HEK293 (cell line): ENCODE measurements around the gene MCRIP1.

Experiments
- CTCF ChIA-PET: fragments of 350-600 bp; formaldehyde crosslinking; extraction: SDS; loops from one replicate; lab custom pipeline; 2021; ENCODE audit warnings: antibody characterized with exemption; lab: Yijun Ruan, JAX
- POLR2A ChIA-PET: fragments of 300-600 bp; formaldehyde crosslinking; extraction: SDS; loops from one replicate; lab custom pipeline; 2020; ENCODE audit warnings: antibody characterized with exemption, inconsistent platforms; lab: Yijun Ruan, JAX
- H3K27ac ChIP-seq: fragments of 200-500 bp; sonication (Bioruptor generic); 2 replicates; pipeline ENCODE4 v1.5.1; 2014; ENCODE audit warnings: low read depth, low read length, control low read depth, inconsistent platforms; ENCODE audit errors: extremely low read depth
- H3K36me3 ChIP-seq, 2 experiments: fragments of 200-500 bp in 1 of 2; sonication (Bioruptor generic) in 1 of 2; 1 replicate in 1 of 2; 2 replicates in 1 of 2; pipeline ENCODE4 v1.5.1; 2014 to 2017; ENCODE audit warnings: inconsistent platforms in 2 of 2, low read length in 2 of 2; ENCODE audit not compliant: control insufficient read depth in 2 of 2, insufficient read depth in 1 of 2
- H3K4me1 ChIP-seq: fragments of 200-500 bp; sonication (Bioruptor generic); 2 replicates; pipeline ENCODE4 v1.5.1; 2014; ENCODE audit warnings: mild to moderate bottlenecking, low read length, inconsistent platforms; ENCODE audit not compliant: control insufficient read depth, insufficient read depth
- H3K4me3 ChIP-seq: 2 replicates; pipeline ENCODE4 v1.5.1; 2011; ENCODE audit warnings: low read depth, mild to moderate bottlenecking, control low read depth, low read length, moderate library complexity
- H3K9me3 ChIP-seq: fragments of 200-500 bp; sonication (Bioruptor generic); 2 replicates; pipeline ENCODE4 v1.5.1; 2014; ENCODE audit warnings: low read depth, low read length, inconsistent platforms; ENCODE audit not compliant: control insufficient read depth, insufficient read depth
- BCL11A ChIP-seq: fragments of 450-650 bp; formaldehyde crosslinking; IDR thresholded peaks from 2 replicates; pipeline ENCODE4 v1.5.1; 2016; ENCODE audit warnings: low read depth, missing biosample characterization, missing genetic modification characterization
- EGR2 ChIP-seq: fragments of 450-650 bp; formaldehyde crosslinking; IDR thresholded peaks from 2 replicates; pipeline ENCODE4 v1.5.1; 2016; ENCODE audit warnings: low read depth, missing biosample characterization, missing genetic modification characterization
- GLIS1 ChIP-seq: fragments of 450-650 bp; formaldehyde crosslinking; IDR thresholded peaks from 2 replicates; pipeline ENCODE4 v1.5.1; 2016; ENCODE audit warnings: missing biosample characterization, missing genetic modification characterization
- HOXC10 ChIP-seq: sonication (generic); formaldehyde crosslinking; IDR thresholded peaks from 2 replicates; pipeline ENCODE4 v1.8.1; 2023; ENCODE audit warnings: mild to moderate bottlenecking, missing genetic modification reagents
- KLF1 ChIP-seq: fragments of 450-650 bp; formaldehyde crosslinking; IDR thresholded peaks from 2 replicates; pipeline ENCODE4 v1.5.1; 2016; ENCODE audit warnings: missing biosample characterization, missing genetic modification characterization
- KLF16 ChIP-seq: fragments of 450-650 bp; formaldehyde crosslinking; IDR thresholded peaks from 2 replicates; pipeline ENCODE4 v1.5.1; 2017; ENCODE audit warnings: missing biosample characterization, missing genetic modification characterization
- SP3 ChIP-seq: fragments of 450-650 bp; formaldehyde crosslinking; IDR thresholded peaks from 2 replicates; pipeline ENCODE4 v1.5.1; 2016; ENCODE audit warnings: missing biosample characterization, missing genetic modification characterization
- TRIM28 ChIP-seq: IDR thresholded peaks from 2 replicates; pipeline ENCODE4 v1.6.1; 2011; ENCODE audit warnings: low read length, control low read depth, borderline replicate concordance
- ZIC2 ChIP-seq: fragments of 450-650 bp; formaldehyde crosslinking; IDR thresholded peaks from 2 replicates; pipeline ENCODE4 v1.5.1; 2016; ENCODE audit warnings: missing biosample characterization, missing genetic modification characterization
- ZNF10 ChIP-seq: fragments of 450-650 bp; formaldehyde crosslinking; IDR thresholded peaks from 2 replicates; pipeline ENCODE4 v1.5.1; 2017; ENCODE audit warnings: missing biosample characterization, missing genetic modification characterization
- ZNF132 ChIP-seq: fragments of 450-650 bp; formaldehyde crosslinking; IDR thresholded peaks from 2 replicates; pipeline ENCODE4 v1.5.1; 2017; ENCODE audit warnings: missing biosample characterization, missing genetic modification characterization, borderline replicate concordance
- ZNF175 ChIP-seq: fragments of 450-650 bp; formaldehyde crosslinking; IDR thresholded peaks from 2 replicates; pipeline ENCODE4 v1.5.1; 2016; ENCODE audit warnings: missing biosample characterization, missing genetic modification characterization
- ZNF19 ChIP-seq: fragments of 450-650 bp; formaldehyde crosslinking; IDR thresholded peaks from 2 replicates; pipeline ENCODE4; 2016; ENCODE audit warnings: missing biosample characterization, missing genetic modification characterization, low read depth
- ZNF2 ChIP-seq: fragments of 450-650 bp; formaldehyde crosslinking; IDR thresholded peaks from 2 replicates; pipeline ENCODE4 v1.5.1; 2016; ENCODE audit warnings: missing biosample characterization, missing genetic modification characterization
- ZNF214 ChIP-seq: fragments of 450-650 bp; formaldehyde crosslinking; IDR thresholded peaks from 2 replicates; pipeline ENCODE4 v1.5.1; 2017; ENCODE audit warnings: missing biosample characterization, mild to moderate bottlenecking, missing genetic modification characterization, borderline replicate concordance
- ZNF223 ChIP-seq: fragments of 450-650 bp; formaldehyde crosslinking; IDR thresholded peaks from 2 replicates; pipeline ENCODE4 v1.5.1; 2016; ENCODE audit warnings: missing biosample characterization, missing genetic modification characterization
- ZNF302 ChIP-seq: fragments of 450-650 bp; formaldehyde crosslinking; IDR thresholded peaks from 2 replicates; pipeline ENCODE4 v1.5.1; 2016; ENCODE audit warnings: missing biosample characterization, missing genetic modification characterization, low read depth
- ZNF350 ChIP-seq: fragments of 450-650 bp; formaldehyde crosslinking; IDR thresholded peaks from 2 replicates; pipeline ENCODE4 v1.5.0; 2017; ENCODE audit warnings: missing biosample characterization, mild to moderate bottlenecking, missing genetic modification characterization
- ZNF561 ChIP-seq: fragments of 450-650 bp; IDR thresholded peaks from 2 replicates; pipeline ENCODE4 v1.5.1; 2018; ENCODE audit warnings: missing biosample characterization, missing genetic modification characterization, borderline replicate concordance
- ZNF776 ChIP-seq: fragments of 450-650 bp; formaldehyde crosslinking; IDR thresholded peaks from 2 replicates; pipeline ENCODE4 v1.5.0; 2017; ENCODE audit warnings: missing biosample characterization, missing genetic modification characterization, borderline replicate concordance
- ZNF792 ChIP-seq: fragments of 450-650 bp; formaldehyde crosslinking; IDR thresholded peaks from 2 replicates; pipeline ENCODE4 v1.5.1; 2016; ENCODE audit warnings: missing biosample characterization, missing genetic modification characterization
- ZSCAN4 ChIP-seq: fragments of 450-650 bp; formaldehyde crosslinking; IDR thresholded peaks from 2 replicates; pipeline ENCODE4 v1.5.1; 2017; ENCODE audit warnings: missing biosample characterization, missing genetic modification characterization
- TF ChIP-seq, protein P1 (sequence below): fragments of 450-650 bp; formaldehyde crosslinking; IDR thresholded peaks from 2 replicates; pipeline ENCODE4 v1.5.1; 2016; ENCODE audit warnings: missing biosample characterization, missing genetic modification characterization
- TF ChIP-seq, protein P2 (sequence below): fragments of 450-650 bp; formaldehyde crosslinking; IDR thresholded peaks from 2 replicates; pipeline ENCODE4 v1.5.1; 2016; ENCODE audit warnings: missing biosample characterization, missing genetic modification characterization

Gene MCRIP1

GRCh38 chr17:81802048-81802758 is 30.9 kb downstream of the MCRIP1 start:
- no peak overlapping the region for H3K4me3 ChIP-seq
- H3K27ac ChIP-seq = no peak overlapping the region
- H3K36me3 ChIP-seq = no peaks in the 10 kb centered on the region
- ChIA-PET CTCF (interaction anchor here (0.7 kb wide), 1 partner anchor 20 kb away, joined by 4 read pairs; no protein-coding TSS in a partner anchor), POLR2A (no interaction called here)
- TF ChIP-seq BCL11A (tag by site-specific recombination) (peak; percentile 59; the same call in 1 of the 2 replicates), GLIS1 (peak; percentile 71), ZNF302 (tag by site-specific recombination) (no peak)
- no peaks in the 10 kb centered on the region for H3K9me3 ChIP-seq
- peaks cover 2% of the 10 kb centered on the region; the same call in 1 of the 2 replicates for H3K4me1 ChIP-seq

DNA sequence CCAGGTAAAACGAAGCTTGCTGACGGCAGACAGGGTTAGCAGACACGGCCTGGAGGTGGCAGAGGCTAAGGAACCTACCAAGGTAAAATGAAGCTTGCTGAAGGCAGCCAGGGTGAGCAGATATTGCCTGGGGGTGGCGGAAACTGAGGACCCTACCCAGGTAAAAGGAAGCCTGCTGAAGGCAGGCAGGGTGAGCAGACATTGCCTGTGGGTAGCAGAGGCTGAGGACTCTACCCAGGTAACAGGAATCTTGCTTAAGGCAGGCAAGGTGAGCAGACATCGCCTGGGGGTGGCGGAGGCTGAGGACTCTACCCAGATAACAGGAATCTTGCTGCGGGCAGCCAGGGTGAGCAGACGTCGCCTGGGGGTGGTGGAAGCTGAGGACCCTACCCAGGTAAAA is 31.8 kb downstream of the MCRIP1 start:
- TF ChIP-seq TRIM28 (peak; percentile 20; the same call in 1 of the 2 replicates), ZNF223 (tag by site-specific recombination) (no peak)
- ChIA-PET CTCF (no interaction called here), POLR2A (no interaction called here)
- no peaks in the 10 kb centered on the region for H3K36me3 ChIP-seq
- no peak overlapping the region for H3K27ac ChIP-seq
- no peaks in the 10 kb centered on the region for H3K9me3 ChIP-seq
- peaks cover 2% of the 10 kb centered on the region; the same call in 1 of the 2 replicates for H3K4me1 ChIP-seq
- no peak overlapping the region for H3K4me3 ChIP-seq

DNA sequence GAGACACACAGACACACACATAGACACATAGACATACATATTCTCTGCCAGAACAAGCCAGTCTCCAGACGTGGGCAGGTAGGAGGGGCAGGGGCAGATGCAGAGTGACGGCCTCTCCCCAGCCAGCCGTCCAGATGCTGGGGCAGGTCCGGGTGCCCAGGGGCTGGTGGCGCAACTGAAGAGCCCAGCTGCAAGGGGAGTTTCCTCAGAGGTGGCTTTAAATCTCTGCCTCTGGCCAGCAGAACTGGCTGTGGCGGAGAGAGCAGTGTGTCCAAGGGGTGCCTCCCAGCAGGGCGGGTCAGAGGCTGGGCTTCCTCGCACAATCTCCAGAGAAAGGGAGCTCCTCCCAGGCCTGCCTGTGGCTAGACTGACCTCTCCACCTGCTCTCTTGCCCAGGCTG is 38.6 kb downstream of the MCRIP1 start:
- Histone ChIP-seq H3K4me1 (no peaks in the 10 kb centered on the region), H3K27ac (no peak overlapping the region), H3K36me3 (no peaks in the 10 kb centered on the region; a peak in 1 of 3 replicates), H3K9me3 (no peaks in the 10 kb centered on the region), H3K4me3 (no peak overlapping the region)
- POLR2A ChIA-PET = no interaction called here
- TF ChIP-seq KLF16 = no peak
- TF ChIP-seq, protein P1, sequence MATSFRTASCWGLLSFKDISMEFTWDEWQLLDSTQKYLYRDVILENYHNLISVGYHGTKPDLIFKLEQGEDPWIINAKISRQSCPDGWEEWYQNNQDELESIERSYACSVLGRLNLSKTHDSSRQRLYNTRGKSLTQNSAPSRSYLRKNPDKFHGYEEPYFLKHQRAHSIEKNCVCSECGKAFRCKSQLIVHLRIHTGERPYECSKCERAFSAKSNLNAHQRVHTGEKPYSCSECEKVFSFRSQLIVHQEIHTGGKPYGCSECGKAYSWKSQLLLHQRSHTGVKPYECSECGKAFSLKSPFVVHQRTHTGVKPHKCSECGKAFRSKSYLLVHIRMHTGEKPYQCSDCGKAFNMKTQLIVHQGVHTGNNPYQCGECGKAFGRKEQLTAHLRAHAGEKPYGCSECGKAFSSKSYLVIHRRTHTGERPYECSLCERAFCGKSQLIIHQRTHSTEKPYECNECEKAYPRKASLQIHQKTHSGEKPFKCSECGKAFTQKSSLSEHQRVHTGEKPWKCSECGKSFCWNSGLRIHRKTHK (tag by site-specific recombination) = no peak
- TF ChIP-seq ZNF776 (tag by site-specific recombination) = no peak
- TF ChIP-seq ZNF2 (tag by site-specific recombination) = no peak
- no peak for TF ChIP-seq ZNF350 (tag by site-specific recombination)
- TF ChIP-seq ZNF19 (tag by site-specific recombination) = no peak
- no peak for TF ChIP-seq ZNF10
- TF ChIP-seq HOXC10 (CRISPR knock-in tag) = no peak
- no peak for TF ChIP-seq SP3 (tag by site-specific recombination)
- TF ChIP-seq ZNF175 (tag by site-specific recombination) = no peak
- no peak for TF ChIP-seq ZNF561 (tag by site-specific recombination)
- TF ChIP-seq EGR2 (tag by site-specific recombination) = no peak
- TF ChIP-seq, protein P2, sequence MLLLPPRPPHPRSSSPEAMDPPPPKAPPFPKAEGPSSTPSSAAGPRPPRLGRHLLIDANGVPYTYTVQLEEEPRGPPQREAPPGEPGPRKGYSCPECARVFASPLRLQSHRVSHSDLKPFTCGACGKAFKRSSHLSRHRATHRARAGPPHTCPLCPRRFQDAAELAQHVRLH (tag by site-specific recombination) = no peak
- TF ChIP-seq ZNF132 (tag by site-specific recombination) = no peak
- no peak for TF ChIP-seq ZNF214 (tag by site-specific recombination)
- peak; percentile 22; the same call in 1 of the 2 replicates for TF ChIP-seq KLF1 (tag by site-specific recombination)
- TF ChIP-seq ZIC2 (tag by site-specific recombination) = 0 out of 2 replicates have a peak, but pooled peaks have one; percentile 7
- 0 out of 2 replicates have a peak, but pooled peaks have one; percentile 26 for TF ChIP-seq ZSCAN4
- TF ChIP-seq ZNF792 = no peak
- CTCF ChIA-PET = interaction anchor here (1.3 kb wide), 1 partner anchor 56 kb away, joined by 5 read pairs; no protein-coding TSS in a partner anchor
